Left lung (tissue), 10 donors: ENCODE measurements around the gene TCHH. TPM values are rescaled to one million over a fixed set of nuclear protein-coding genes. Genes with fewer than 3 reads are reported as not detected.

ENCODE experiments used
- ATAC-seq: fragments of 200-7000 bp; cut with Tn5 transposase; one replicate; pipeline ENCODE4 v1.9.1; 2020; ENCODE audit warnings: moderate library complexity
- DNase-seq, 4 donors: peaks; one replicate each; pipeline ENCODE4 v3.0.0-alpha.2; 2013 to 2020
- H3K27ac ChIP-seq, 2 donors: fragments of 200-600 bp; sonication (generic) in 1 of 2; one replicate each; pipeline versions ENCODE4 v1.5.0 to v1.8.0; 2020 to 2021
- H3K27me3 ChIP-seq, 2 donors: fragments of 200-600 bp; sonication (generic) in 1 of 2; one replicate each; pipeline versions ENCODE4 v1.5.0 to v1.8.0; 2020 to 2021
- H3K36me3 ChIP-seq, 2 donors: fragments of 200-600 bp; sonication (generic) in 1 of 2; one replicate each; pipeline versions ENCODE4 v1.5.0 to v1.8.0; 2020 to 2021
- H3K4me1 ChIP-seq, 2 donors: fragments of 200-600 bp; one replicate each; pipeline ENCODE4 v1.8.0; 2021
- H3K4me3 ChIP-seq, 2 donors: fragments of 200-600 bp; sonication (generic) in 1 of 2; one replicate each; pipeline versions ENCODE4 v1.5.0 to v1.8.0; 2020 to 2021; ENCODE audit warnings: mild to moderate bottlenecking in 1 of 2
- H3K9me3 ChIP-seq, 2 donors: fragments of 200-600 bp; sonication (generic) in 1 of 2; one replicate each; pipeline versions ENCODE4 v1.5.0 to v1.8.0; 2020 to 2021
- intact Hi-C, 2 donors: fragments of 100-400 bp; cut with DNase I; formaldehyde crosslinking; loops; one replicate each; pipeline versions ENCODE4 v1.11.2 to v1.14.2; 2022
- polyA plus RNA-seq, 6 donors: library from polyadenylated mRNA; unstranded; fragments of 120-200 nt; gene quantifications; one replicate each; pipeline ENCODE4 v1.2.1, GENCODE V29; 2013; ENCODE audit not compliant: insufficient read length in 6 of 6
- total RNA-seq, 2 donors: library from RNA; stranded (reverse); fragmentation: NEBNext Ultra II Directional; extraction: Animal tissue kit (Norgen Biotek cat#: 25700); gene quantifications; one replicate each; pipeline ENCODE4 v1.2.1, GENCODE V29; 2021
- TF ChIP-seq, protein P1 (sequence below), 2 donors: fragments of 200-600 bp; sonication (generic) in 1 of 2; IDR thresholded peaks; one replicate each; pipeline versions ENCODE4 v1.5.0 to v1.8.0; 2021; ENCODE audit warnings: antibody characterized with exemption in 2 of 2
- donor health status: DM: no; HTN: yes; CAD: no.
- donor health status: DM: no; HTN: no; CAD: no.

Gene TCHH
- total and polyA plus RNA-seq, 8 donors = 0.03 to 0.16 (median 0.08) TPM

- Histone ChIP-seq H3K4me3 (peak overlapping the region in 1 of 2 donors; percentile 16), H3K9me3 (peaks cover 0 to 4% of the 10 kb centered on the region in 2 donors), H3K4me1 (peaks cover 28 to 54% of the 10 kb centered on the region in 2 donors), H3K27me3 (peaks cover 65 to 100% of the 10 kb centered on the region in 2 donors), H3K27ac (no peak overlapping the region), H3K36me3 (no peaks in the 10 kb centered on the region)
- ATAC-seq (no peak), DNase-seq (peak in 2 of 4 donors; percentile 57 to 79)
- TF ChIP-seq, protein P1, sequence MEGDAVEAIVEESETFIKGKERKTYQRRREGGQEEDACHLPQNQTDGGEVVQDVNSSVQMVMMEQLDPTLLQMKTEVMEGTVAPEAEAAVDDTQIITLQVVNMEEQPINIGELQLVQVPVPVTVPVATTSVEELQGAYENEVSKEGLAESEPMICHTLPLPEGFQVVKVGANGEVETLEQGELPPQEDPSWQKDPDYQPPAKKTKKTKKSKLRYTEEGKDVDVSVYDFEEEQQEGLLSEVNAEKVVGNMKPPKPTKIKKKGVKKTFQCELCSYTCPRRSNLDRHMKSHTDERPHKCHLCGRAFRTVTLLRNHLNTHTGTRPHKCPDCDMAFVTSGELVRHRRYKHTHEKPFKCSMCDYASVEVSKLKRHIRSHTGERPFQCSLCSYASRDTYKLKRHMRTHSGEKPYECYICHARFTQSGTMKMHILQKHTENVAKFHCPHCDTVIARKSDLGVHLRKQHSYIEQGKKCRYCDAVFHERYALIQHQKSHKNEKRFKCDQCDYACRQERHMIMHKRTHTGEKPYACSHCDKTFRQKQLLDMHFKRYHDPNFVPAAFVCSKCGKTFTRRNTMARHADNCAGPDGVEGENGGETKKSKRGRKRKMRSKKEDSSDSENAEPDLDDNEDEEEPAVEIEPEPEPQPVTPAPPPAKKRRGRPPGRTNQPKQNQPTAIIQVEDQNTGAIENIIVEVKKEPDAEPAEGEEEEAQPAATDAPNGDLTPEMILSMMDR (IDR thresholded peaks at IDR 0.05) = no peak
- intact Hi-C loops = no loop called here
Measured at GRCh38 chr1:152107984-152108881, 7.0 kb downstream of the TCHH start.

GRCh38 chr1:152107031-152107983 lies 7.9 kb downstream of the TCHH start:
- peaks cover 24 to 47% of the 10 kb centered on the region in 2 donors for H3K4me1 ChIP-seq
- no peak overlapping the region for H3K27ac ChIP-seq
- ATAC-seq = no peak
- intact Hi-C loops = no loop called here
- TF ChIP-seq, protein P1 (IDR thresholded peaks at IDR 0.05) = no peak
- no peaks in the 10 kb centered on the region for H3K36me3 ChIP-seq
- H3K9me3 ChIP-seq = peaks cover 0 to 4% of the 10 kb centered on the region in 2 donors
- DNase-seq = peak in 2 of 4 donors; percentile 30 to 42
- H3K27me3 ChIP-seq = peaks cover 56 to 100% of the 10 kb centered on the region in 2 donors
- peak overlapping the region in 1 of 2 donors; percentile 16 for H3K4me3 ChIP-seq

DNA sequence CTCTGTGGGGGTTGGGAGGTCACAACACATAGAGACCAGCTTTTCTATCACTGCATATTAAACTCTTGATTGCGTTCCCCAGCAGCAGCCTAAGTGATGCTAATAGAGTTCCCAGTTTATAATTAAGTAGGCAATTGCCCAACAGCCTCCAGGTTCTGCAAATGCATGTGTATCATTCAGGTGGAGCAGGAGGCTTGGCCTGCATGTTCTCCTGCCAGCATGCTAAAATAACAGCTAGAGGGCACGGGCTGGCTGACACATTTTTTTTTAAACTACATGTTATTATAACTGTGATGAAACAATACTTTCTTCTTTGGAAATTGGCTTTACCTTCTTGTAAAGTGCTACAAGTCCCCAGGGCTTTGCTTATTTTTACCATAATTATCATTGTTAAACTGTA lies 10.4 kb downstream of the TCHH start:
- Histone ChIP-seq H3K4me3 (no peak overlapping the region), H3K27me3 (peaks cover 41 to 100% of the 10 kb centered on the region in 2 donors), H3K4me1 (peaks cover 6 to 22% of the 10 kb centered on the region in 2 donors), H3K27ac (no peak overlapping the region), H3K9me3 (peaks cover 0 to 4% of the 10 kb centered on the region in 2 donors), H3K36me3 (no peaks in the 10 kb centered on the region)
- TF ChIP-seq, protein P1 (IDR thresholded peaks at IDR 0.05) = no peak
- intact Hi-C loops = no loop called here
- no peak for DNase-seq
- no peak for ATAC-seq

DNA sequence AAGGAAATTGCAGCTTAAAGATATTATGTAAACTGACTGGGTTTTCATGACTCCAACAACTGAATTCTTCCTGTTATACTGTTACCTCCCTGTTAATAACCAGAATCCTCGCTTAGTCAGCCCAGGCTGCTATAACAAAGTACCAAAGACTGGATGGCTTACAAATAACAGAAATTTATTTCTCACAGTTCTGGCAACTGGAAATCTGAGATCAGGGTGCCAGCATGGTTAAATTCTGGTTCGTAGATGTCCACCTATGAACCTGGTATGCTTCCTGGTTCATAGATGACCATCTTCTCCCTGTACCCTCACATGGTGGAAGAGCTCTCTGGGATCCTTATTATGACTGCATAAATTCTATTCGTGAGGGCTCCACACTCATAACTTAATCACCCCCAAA lies 18.3 kb downstream of the TCHH start:
- H3K4me3 ChIP-seq = no peak overlapping the region
- DNase-seq = no peak
- H3K4me1 ChIP-seq = no peaks in the 10 kb centered on the region
- peaks cover 0 to 35% of the 10 kb centered on the region in 2 donors for H3K27me3 ChIP-seq
- intact Hi-C loops = no loop called here
- H3K36me3 ChIP-seq = no peaks in the 10 kb centered on the region
- ATAC-seq = no peak
- TF ChIP-seq, protein P1 (IDR thresholded peaks at IDR 0.05) = no peak
- peaks cover 0 to 11% of the 10 kb centered on the region in 2 donors for H3K9me3 ChIP-seq
- H3K27ac ChIP-seq = no peak overlapping the region
